GM10248 (cell line): ENCODE results near the gene OR10H2.

Experiments used
- CTCF ChIA-PET: fragments of 300-600 bp; sonication (Branson Sonifier 250); formaldehyde crosslinking; extraction: SDS; loops from one replicate; lab custom pipeline; 2021; ENCODE audit warnings: antibody characterized with exemption; lab: Yijun Ruan, JAX
- POLR2A ChIA-PET: fragments of 350-650 bp; sonication (Branson Sonifier 250); formaldehyde crosslinking; extraction: SDS; loops from one replicate; lab custom pipeline; 2020; ENCODE audit warnings: antibody characterized with exemption; lab: Yijun Ruan, JAX
- DNase-seq: peaks from one replicate; pipeline ENCODE4 v3.0.0; 2012; ENCODE audit errors: extremely low spot score
- TF ChIP-seq, protein P1 (sequence below): IDR thresholded peaks from 2 replicates; pipeline ENCODE4 v1.5.1; 2012; ENCODE audit warnings: mild to moderate bottlenecking, low read depth; ENCODE audit errors: extremely low read depth, missing control alignments, control extremely low read depth

Gene OR10H2

DNA sequence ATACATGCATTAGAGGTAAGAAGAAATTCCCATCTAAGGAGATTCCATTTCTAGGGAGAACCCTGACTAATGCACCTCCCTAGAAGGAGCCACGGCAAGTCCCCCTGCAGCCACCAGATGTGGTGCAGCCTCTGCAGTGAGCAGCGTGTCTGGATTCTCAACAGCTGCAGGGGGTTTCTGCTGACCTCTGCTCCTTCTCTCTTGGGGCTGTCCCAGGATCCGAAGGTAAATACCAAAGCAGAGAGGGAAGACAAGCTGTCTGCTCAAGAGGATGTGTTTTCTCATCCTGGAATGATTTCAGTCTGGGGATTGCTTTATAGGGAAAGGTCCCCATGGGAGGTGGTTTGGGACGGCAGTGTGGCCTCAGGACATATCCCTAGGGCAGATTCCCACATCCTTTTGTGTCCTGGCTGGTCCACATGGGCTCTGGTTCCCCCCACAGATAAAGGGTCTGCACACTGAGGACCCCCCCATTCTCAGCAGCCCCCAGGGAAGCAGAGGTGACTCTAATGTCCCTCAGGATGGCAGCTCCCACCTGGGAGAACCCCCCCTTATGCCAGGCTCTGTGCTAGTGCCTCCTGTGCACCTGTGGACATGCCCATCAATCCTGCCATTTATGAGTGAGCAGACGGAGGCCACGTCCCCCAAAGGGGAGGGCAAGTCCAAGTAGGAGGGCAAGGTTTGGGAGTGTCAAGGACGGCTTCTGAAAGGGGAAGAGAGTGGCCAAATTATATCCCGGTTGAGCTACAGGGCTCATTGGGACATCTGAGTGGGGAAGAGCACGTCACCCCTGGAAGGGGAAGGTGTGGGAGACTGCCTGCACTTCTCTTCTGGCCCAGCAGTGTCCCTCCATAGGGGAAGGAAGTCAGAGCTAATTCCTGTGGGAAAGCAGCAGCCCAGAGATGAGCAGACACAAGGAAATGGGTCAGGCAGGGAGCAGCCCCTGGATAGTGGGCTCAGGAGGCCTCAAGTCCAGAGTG lies 49.5 kb downstream of the OR10H2 start:
- ChIA-PET POLR2A (no interaction called here), CTCF (no interaction called here)
- DNase-seq = no peak
- TF ChIP-seq, protein P1, sequence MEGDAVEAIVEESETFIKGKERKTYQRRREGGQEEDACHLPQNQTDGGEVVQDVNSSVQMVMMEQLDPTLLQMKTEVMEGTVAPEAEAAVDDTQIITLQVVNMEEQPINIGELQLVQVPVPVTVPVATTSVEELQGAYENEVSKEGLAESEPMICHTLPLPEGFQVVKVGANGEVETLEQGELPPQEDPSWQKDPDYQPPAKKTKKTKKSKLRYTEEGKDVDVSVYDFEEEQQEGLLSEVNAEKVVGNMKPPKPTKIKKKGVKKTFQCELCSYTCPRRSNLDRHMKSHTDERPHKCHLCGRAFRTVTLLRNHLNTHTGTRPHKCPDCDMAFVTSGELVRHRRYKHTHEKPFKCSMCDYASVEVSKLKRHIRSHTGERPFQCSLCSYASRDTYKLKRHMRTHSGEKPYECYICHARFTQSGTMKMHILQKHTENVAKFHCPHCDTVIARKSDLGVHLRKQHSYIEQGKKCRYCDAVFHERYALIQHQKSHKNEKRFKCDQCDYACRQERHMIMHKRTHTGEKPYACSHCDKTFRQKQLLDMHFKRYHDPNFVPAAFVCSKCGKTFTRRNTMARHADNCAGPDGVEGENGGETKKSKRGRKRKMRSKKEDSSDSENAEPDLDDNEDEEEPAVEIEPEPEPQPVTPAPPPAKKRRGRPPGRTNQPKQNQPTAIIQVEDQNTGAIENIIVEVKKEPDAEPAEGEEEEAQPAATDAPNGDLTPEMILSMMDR = no peak
